ENCODE measurements around the gene SAFB. TPM values are rescaled to one million over a fixed set of nuclear protein-coding genes. Genes with fewer than 3 reads are reported as not detected.
"Not testable (repeated sequence)": the region's sequence is repeated elsewhere in the genome, so short reads cannot be mapped to it uniquely, and the experiment has no call there.

Gene SAFB
- total RNA-seq, 1 donor from 2014 or later = 61.1 TPM

DNA sequence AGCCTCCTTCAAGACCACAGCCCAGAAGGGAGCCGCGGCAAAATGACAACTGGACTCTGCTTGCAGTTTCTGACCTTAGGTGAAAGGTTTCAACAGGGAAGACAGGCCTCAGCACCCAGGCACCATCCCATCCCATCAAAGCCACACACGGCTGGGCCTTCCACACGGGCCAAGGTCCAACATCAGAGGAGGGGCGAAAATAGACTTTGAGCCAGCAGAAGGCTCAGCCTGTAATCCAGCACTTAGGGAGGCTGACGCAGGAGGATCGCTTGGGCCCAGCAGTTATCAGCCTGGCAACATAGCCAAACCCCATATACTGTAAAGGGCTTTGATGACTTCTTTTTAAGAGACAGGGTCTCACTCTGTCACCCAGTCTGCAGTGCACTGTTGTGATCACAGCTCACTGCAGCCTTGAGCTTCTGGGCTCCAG, 28.3 kb upstream of the SAFB start:
- H3K4me1 ChIP-seq (ENCODE audit: control insufficient read depth in 3 of 3, insufficient read depth in 3 of 3, low read length in 3 of 3) = peaks cover 0 to 3% (median 2%) of the 10 kb centered on the region in 3 donors
- no peak overlapping the region for H3K4me3 ChIP-seq (ENCODE audit: low read length in 3 of 3)
- no peak overlapping the region for H3K27ac ChIP-seq (ENCODE audit: low read depth, low read length)
- peaks cover 94 to 95% (median 94%) of the 10 kb centered on the region in 3 donors for H3K36me3 ChIP-seq (ENCODE audit: control insufficient read depth in 3 of 3, insufficient read depth in 3 of 3, low read length in 3 of 3)
- no peak overlapping the region for H3K9ac ChIP-seq (ENCODE audit: low read depth in 1 of 3, low read length in 3 of 3)
- no peaks in the 10 kb centered on the region for H3K9me3 ChIP-seq (ENCODE audit: control insufficient read depth in 3 of 3, low read length in 3 of 3)
- no peaks in the 10 kb centered on the region for H3K27me3 ChIP-seq (ENCODE audit: control insufficient read depth in 3 of 3, insufficient read depth in 3 of 3, low read length in 3 of 3)

DNA sequence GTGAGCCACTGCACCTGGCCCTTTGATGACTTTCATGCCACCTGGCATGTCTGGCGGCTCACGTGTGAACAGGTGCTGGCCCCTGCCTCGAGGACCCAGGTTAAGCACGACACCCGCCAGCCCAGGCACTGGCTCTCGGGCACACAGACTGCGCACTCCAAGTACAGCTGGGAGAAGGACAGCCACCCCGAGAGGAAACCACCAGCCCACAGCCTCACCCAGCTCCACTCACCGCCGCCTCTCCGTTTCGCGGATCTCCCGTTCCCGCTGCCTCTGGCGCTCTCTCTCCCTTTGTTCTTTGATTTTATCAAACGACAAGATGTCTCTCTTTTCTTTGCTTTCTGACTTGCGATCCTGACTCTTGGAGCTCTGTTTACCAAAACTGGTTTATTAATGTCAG, 27.8 kb upstream of the SAFB start:
- H3K9me3 ChIP-seq (ENCODE audit: control insufficient read depth in 3 of 3, low read length in 3 of 3) = no peaks in the 10 kb centered on the region
- H3K36me3 ChIP-seq (ENCODE audit: control insufficient read depth in 3 of 3, insufficient read depth in 3 of 3, low read length in 3 of 3) = peaks cover 94% of the 10 kb centered on the region in 3 donors
- no peak overlapping the region for H3K27ac ChIP-seq (ENCODE audit: low read depth, low read length)
- no peaks in the 10 kb centered on the region for H3K4me1 ChIP-seq (ENCODE audit: control insufficient read depth in 3 of 3, insufficient read depth in 3 of 3, low read length in 3 of 3)
- H3K27me3 ChIP-seq (ENCODE audit: control insufficient read depth in 3 of 3, insufficient read depth in 3 of 3, low read length in 3 of 3) = no peaks in the 10 kb centered on the region
- no peak overlapping the region for H3K9ac ChIP-seq (ENCODE audit: low read depth in 1 of 3, low read length in 3 of 3)
- H3K4me3 ChIP-seq (ENCODE audit: low read length in 3 of 3) = no peak overlapping the region

DNA sequence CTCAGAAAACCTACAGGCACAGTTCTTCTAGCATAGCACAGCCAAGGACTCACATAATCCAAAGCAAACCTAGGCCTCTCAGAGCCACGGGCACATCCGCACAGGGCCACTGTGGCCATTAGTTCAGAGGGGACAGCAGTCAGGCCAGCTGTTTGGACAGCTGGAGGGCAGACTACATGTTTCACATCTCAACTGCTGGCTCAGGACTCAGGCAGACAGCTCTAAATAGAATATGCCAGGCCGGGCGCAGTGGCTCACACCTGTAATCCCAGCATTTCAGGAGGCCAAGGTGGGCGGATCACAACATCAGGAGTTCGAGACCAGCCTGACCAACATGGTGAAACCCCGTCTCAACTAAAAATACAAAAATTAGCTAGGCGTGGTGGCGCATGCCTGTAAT, 27.1 kb upstream of the SAFB start:
- no peak overlapping the region for H3K27ac ChIP-seq (ENCODE audit: low read depth, low read length)
- no peaks in the 10 kb centered on the region for H3K9me3 ChIP-seq (ENCODE audit: control insufficient read depth in 3 of 3, low read length in 3 of 3)
- no peak overlapping the region for H3K9ac ChIP-seq (ENCODE audit: low read depth in 1 of 3, low read length in 3 of 3)
- no peaks in the 10 kb centered on the region for H3K27me3 ChIP-seq (ENCODE audit: control insufficient read depth in 3 of 3, insufficient read depth in 3 of 3, low read length in 3 of 3)
- H3K4me1 ChIP-seq (ENCODE audit: control insufficient read depth in 3 of 3, insufficient read depth in 3 of 3, low read length in 3 of 3) = peaks cover 0 to 2% (median 0%) of the 10 kb centered on the region in 3 donors
- H3K36me3 ChIP-seq (ENCODE audit: control insufficient read depth in 3 of 3, insufficient read depth in 3 of 3, low read length in 3 of 3) = peaks cover 93 to 94% (median 93%) of the 10 kb centered on the region in 3 donors
- no peak overlapping the region for H3K4me3 ChIP-seq (ENCODE audit: low read length in 3 of 3)

DNA sequence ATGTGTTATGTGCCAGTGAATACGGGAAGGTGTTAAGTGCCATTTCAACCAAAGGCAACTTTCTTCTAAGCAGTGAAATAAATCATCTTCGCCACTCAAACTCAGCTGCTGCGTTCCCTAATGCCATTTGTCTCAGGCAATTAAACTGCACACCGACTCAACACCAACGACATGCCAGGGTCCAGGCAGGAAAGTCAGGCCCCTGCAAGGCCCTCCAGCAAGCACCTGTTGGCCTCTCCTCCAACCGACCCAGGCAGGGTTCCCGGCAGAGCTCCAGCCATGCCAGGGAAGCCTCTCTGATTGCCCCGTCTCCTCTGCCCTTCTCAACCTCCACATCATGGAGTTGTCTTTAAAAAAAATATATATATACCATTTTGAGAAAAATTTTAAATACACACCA, 22.1 kb upstream of the SAFB start:
- Histone ChIP-seq H3K36me3 (ENCODE audit: control insufficient read depth in 3 of 3, insufficient read depth in 3 of 3, low read length in 3 of 3) (peaks cover 78 to 85% (median 81%) of the 10 kb centered on the region in 3 donors), H3K27ac (ENCODE audit: low read depth, low read length) (no peak overlapping the region), H3K4me3 (ENCODE audit: low read length in 3 of 3) (no peak overlapping the region), H3K9me3 (ENCODE audit: control insufficient read depth in 3 of 3, low read length in 3 of 3) (no peaks in the 10 kb centered on the region), H3K4me1 (ENCODE audit: control insufficient read depth in 3 of 3, insufficient read depth in 3 of 3, low read length in 3 of 3) (peaks cover 0 to 4% (median 0%) of the 10 kb centered on the region in 3 donors), H3K9ac (ENCODE audit: low read depth in 1 of 3, low read length in 3 of 3) (no peak overlapping the region), H3K27me3 (ENCODE audit: control insufficient read depth in 3 of 3, insufficient read depth in 3 of 3, low read length in 3 of 3) (no peaks in the 10 kb centered on the region)

DNA sequence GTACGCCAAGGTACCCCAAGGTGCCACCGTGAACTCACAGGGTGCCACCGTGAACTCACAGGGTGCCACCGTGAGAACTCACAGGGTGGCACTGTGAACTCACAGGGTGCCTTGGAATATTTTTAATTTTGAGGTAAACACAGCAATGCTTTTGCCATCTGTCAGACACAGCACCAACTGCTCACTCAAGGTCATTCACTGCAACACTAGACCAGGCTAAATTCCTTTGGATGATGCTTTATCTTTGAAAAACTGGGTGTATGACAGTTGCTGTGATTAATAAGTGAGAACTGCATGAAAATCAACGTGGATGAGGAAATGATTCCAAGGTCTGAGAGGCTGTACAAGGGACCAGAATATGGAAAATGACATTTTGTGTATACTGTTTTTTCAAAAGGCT, 19.3 kb upstream of the SAFB start:
- H3K4me1 ChIP-seq (ENCODE audit: control insufficient read depth in 3 of 3, insufficient read depth in 3 of 3, low read length in 3 of 3) = peaks cover 0 to 4% (median 0%) of the 10 kb centered on the region in 3 donors
- peaks cover 70 to 82% (median 78%) of the 10 kb centered on the region in 3 donors for H3K36me3 ChIP-seq (ENCODE audit: control insufficient read depth in 3 of 3, insufficient read depth in 3 of 3, low read length in 3 of 3)
- no peaks in the 10 kb centered on the region for H3K9me3 ChIP-seq (ENCODE audit: control insufficient read depth in 3 of 3, low read length in 3 of 3)
- no peak overlapping the region for H3K9ac ChIP-seq (ENCODE audit: low read depth in 1 of 3, low read length in 3 of 3)
- no peak overlapping the region for H3K4me3 ChIP-seq (ENCODE audit: low read length in 3 of 3)
- H3K27me3 ChIP-seq (ENCODE audit: control insufficient read depth in 3 of 3, insufficient read depth in 3 of 3, low read length in 3 of 3) = no peaks in the 10 kb centered on the region
- no peak overlapping the region for H3K27ac ChIP-seq (ENCODE audit: low read depth, low read length)

DNA sequence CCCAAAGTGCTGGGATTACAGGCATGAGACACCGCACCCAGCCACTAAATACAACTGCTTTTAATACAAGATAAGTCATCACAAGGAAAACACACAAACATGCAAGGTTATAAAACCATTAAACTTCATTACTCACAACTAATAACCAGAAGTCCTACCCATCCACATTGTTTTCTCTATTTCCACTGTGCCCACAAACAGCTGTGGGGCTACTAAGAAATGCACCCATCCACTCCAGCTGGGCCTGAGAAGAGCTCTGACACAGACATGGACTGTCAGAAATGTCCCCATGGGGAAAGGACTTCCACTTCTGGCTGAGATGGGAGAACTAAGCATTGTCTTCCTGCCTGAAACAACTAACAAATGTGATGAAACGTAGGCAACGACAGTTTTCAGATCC, 17.5 kb upstream of the SAFB start:
- H3K9ac ChIP-seq (ENCODE audit: low read depth in 1 of 3, low read length in 3 of 3) = no peak overlapping the region
- H3K36me3 ChIP-seq (ENCODE audit: control insufficient read depth in 3 of 3, insufficient read depth in 3 of 3, low read length in 3 of 3) = peaks cover 64 to 80% (median 77%) of the 10 kb centered on the region in 3 donors
- H3K27me3 ChIP-seq (ENCODE audit: control insufficient read depth in 3 of 3, insufficient read depth in 3 of 3, low read length in 3 of 3) = no peaks in the 10 kb centered on the region

DNA sequence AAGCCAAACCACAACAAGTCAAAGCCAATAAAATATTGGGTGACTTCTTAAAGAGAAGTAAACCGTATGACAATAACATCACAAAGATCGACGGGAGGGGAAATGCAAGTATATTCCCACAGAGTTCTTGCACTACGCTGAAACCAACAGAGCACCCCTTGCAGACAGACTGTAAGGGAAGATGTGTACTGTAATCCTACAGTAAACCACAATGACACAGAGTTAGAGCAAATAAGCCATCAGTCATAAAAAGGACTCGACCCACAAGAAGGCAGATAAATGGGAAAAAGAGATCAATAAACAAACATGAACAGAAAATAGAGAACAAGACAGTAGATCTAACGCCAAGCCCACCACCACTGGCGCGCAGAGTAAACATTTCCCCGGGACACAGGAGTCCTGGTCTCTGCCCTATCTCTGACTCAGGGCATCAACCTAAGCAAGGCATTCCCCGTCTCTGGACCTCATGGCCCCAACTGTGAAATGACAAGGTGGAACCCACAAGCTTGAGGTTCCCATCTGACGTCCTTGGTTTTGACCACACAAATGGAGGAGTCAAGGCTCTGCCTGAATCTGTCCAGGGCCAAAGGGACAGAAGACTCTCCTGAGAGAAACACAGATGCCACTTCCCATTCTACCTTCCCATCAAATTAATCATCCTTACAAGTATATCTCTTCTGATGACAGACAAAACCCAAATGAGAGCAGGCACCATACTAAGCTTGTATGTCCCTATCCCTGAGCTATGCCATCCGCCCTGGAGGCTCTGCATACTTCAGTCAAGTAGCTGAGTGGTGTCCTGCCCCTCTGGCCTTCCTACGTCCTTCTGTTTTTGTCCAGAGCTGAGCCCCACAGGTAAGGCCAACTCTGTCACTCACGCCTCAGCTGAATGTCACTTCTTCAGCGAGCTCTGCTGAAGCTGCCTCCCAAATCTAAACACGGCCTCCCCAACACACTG, 15.3 kb upstream of the SAFB start:
- no peak overlapping the region for H3K27ac ChIP-seq (ENCODE audit: low read depth, low read length)
- no peaks in the 10 kb centered on the region for H3K4me1 ChIP-seq (ENCODE audit: control insufficient read depth in 3 of 3, insufficient read depth in 3 of 3, low read length in 3 of 3)
- peaks cover 61 to 76% (median 76%) of the 10 kb centered on the region in 3 donors for H3K36me3 ChIP-seq (ENCODE audit: control insufficient read depth in 3 of 3, insufficient read depth in 3 of 3, low read length in 3 of 3)
- H3K4me3 ChIP-seq (ENCODE audit: low read length in 3 of 3) = no peak overlapping the region
- no peaks in the 10 kb centered on the region for H3K9me3 ChIP-seq (ENCODE audit: control insufficient read depth in 3 of 3, low read length in 3 of 3)
- H3K27me3 ChIP-seq (ENCODE audit: control insufficient read depth in 3 of 3, insufficient read depth in 3 of 3, low read length in 3 of 3) = no peaks in the 10 kb centered on the region
- H3K9ac ChIP-seq (ENCODE audit: low read depth in 1 of 3, low read length in 3 of 3) = no peak overlapping the region

More for the DNA sequence above, 17.5 kb upstream of the SAFB start:
- Histone ChIP-seq H3K4me1 (ENCODE audit: control insufficient read depth in 3 of 3, insufficient read depth in 3 of 3, low read length in 3 of 3) (peaks cover 0 to 4% (median 0%) of the 10 kb centered on the region in 3 donors), H3K9me3 (ENCODE audit: control insufficient read depth in 3 of 3, low read length in 3 of 3) (no peaks in the 10 kb centered on the region), H3K4me3 (ENCODE audit: low read length in 3 of 3) (no peak overlapping the region), H3K27ac (ENCODE audit: low read depth, low read length) (no peak overlapping the region)

DNA sequence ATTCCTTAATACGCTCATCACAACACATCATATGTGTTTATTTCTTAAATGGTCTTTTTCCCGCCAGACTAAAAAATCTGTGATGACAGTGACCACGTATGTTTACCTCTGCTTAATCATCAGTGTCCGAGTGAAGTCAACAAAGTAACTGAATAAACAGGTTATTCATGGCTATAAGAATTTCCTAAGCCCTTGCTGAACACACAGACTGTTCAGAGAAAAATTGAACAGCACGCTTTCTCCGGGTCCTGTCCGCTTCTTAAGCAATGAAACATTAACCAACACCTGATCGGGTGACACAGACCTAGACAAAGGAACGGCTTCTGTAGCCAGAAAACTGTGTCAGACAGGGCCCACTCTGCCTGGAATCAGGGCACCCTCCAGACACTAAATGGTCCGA, 14.6 kb upstream of the SAFB start:
- no peaks in the 10 kb centered on the region for H3K4me1 ChIP-seq (ENCODE audit: control insufficient read depth in 3 of 3, insufficient read depth in 3 of 3, low read length in 3 of 3)
- no peak overlapping the region for H3K4me3 ChIP-seq (ENCODE audit: low read length in 3 of 3)
- no peak overlapping the region for H3K9ac ChIP-seq (ENCODE audit: low read depth in 1 of 3, low read length in 3 of 3)
- H3K27me3 ChIP-seq (ENCODE audit: control insufficient read depth in 3 of 3, insufficient read depth in 3 of 3, low read length in 3 of 3) = no peaks in the 10 kb centered on the region
- no peaks in the 10 kb centered on the region for H3K9me3 ChIP-seq (ENCODE audit: control insufficient read depth in 3 of 3, low read length in 3 of 3)
- peaks cover 67 to 78% (median 78%) of the 10 kb centered on the region in 3 donors for H3K36me3 ChIP-seq (ENCODE audit: control insufficient read depth in 3 of 3, insufficient read depth in 3 of 3, low read length in 3 of 3)
- no peak overlapping the region for H3K27ac ChIP-seq (ENCODE audit: low read depth, low read length)

DNA sequence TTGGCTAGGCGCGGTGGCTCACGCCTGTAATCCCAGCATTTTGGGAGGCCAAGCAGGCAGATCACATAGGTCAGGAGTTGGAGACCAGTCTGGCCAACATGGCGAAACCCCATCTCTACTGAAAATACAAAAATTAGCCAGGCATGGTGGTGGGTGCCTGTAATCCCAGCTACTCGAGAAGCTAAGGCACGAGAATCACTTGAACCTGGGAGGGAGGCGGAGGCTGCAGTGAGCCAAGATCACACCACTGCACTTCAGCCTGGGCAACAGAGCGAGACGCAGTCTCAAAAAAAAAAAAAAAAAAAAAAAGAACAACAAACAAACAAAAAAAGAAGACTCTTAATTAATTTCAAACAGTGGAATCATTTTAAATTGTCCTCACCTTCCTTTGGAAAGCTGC, 14.1 kb upstream of the SAFB start:
- H3K4me3 ChIP-seq (ENCODE audit: low read length in 3 of 3); H3K4me1 ChIP-seq (ENCODE audit: control insufficient read depth in 3 of 3, insufficient read depth in 3 of 3, low read length in 3 of 3); H3K9me3 ChIP-seq (ENCODE audit: control insufficient read depth in 3 of 3, low read length in 3 of 3); H3K27ac ChIP-seq (ENCODE audit: low read depth, low read length); H3K9ac ChIP-seq (ENCODE audit: low read depth in 1 of 3, low read length in 3 of 3); H3K27me3 ChIP-seq (ENCODE audit: control insufficient read depth in 3 of 3, insufficient read depth in 3 of 3, low read length in 3 of 3): not testable (repeated sequence)
- H3K36me3 ChIP-seq (ENCODE audit: control insufficient read depth in 3 of 3, insufficient read depth in 3 of 3, low read length in 3 of 3) = peaks cover 68 to 78% (median 78%) of the 10 kb centered on the region in 3 donors

DNA sequence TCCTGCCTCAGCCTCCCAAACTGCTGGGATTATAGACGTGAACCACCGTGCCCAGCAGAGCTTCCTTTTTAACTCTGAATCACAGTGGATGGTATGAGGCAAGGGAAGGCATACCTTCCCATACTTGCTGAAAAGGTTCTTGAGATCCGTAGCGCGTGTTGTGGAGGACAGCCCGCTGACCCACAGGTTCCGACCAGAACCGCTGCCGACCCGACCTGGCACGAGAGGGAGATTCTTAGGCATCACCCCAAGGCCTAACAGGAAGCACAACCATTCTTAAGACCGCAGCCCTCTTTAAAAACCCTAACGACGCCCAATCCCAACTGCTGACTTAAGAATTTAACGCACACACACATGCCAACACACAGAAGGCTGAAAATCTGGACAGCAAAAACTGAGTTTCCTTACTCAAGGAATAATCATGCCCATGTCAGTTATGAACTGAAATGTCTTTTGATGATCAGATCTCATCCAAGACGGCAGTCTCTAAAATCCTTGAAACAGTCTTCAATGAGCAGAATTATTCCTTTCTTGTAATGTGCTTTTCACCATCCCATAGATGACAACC, 12.9 kb upstream of the SAFB start:
- peaks cover 69 to 78% (median 78%) of the 10 kb centered on the region in 3 donors for H3K36me3 ChIP-seq (ENCODE audit: control insufficient read depth in 3 of 3, insufficient read depth in 3 of 3, low read length in 3 of 3)
- H3K9me3 ChIP-seq (ENCODE audit: control insufficient read depth in 3 of 3, low read length in 3 of 3) = no peaks in the 10 kb centered on the region
- no peaks in the 10 kb centered on the region for H3K27me3 ChIP-seq (ENCODE audit: control insufficient read depth in 3 of 3, insufficient read depth in 3 of 3, low read length in 3 of 3)
- H3K27ac ChIP-seq (ENCODE audit: low read depth, low read length) = no peak overlapping the region
- H3K4me1 ChIP-seq (ENCODE audit: control insufficient read depth in 3 of 3, insufficient read depth in 3 of 3, low read length in 3 of 3) = no peaks in the 10 kb centered on the region
- H3K9ac ChIP-seq (ENCODE audit: low read depth in 1 of 3, low read length in 3 of 3) = no peak overlapping the region
- H3K4me3 ChIP-seq (ENCODE audit: low read length in 3 of 3) = no peak overlapping the region

Data from skeletal muscle tissue (tissue), 4 donors.